Body of pancreas (tissue), 4 donors: ENCODE results near the gene GTF2H2. TPM values are rescaled to one million over a fixed set of nuclear protein-coding genes. Genes with fewer than 3 reads are reported as not detected.
A peak's percentile ranks its signal among the peaks of the same experiment; 100 is the strongest.
"Not testable (repeated sequence)": the region's sequence is repeated elsewhere in the genome, so short reads cannot be mapped to it uniquely, and the experiment has no call there.

Experiments
- ATAC-seq: fragments of 150-250 bp; one replicate; pipeline ENCODE4 v1.9.1; 2016
- DNase-seq, 4 donors: peaks; one replicate each; pipeline ENCODE4 v3.0.0-alpha.2; 2019
- H3K27ac ChIP-seq, 4 donors: fragments of 200-600 bp; sonication (generic); 1 replicate in 3 of 4; 2 replicates in 1 of 4; pipeline versions ENCODE4 v1.5.1 to v1.6.1; 2016 to 2019; ENCODE audit warnings: mild to moderate bottlenecking in 1 of 4, mixed read lengths in 1 of 4, moderate library complexity in 1 of 4
- H3K27me3 ChIP-seq, 2 donors: fragments of 200-600 bp; sonication (generic); one replicate each; pipeline ENCODE4 v1.6.0; 2016; ENCODE audit warnings: mild to moderate bottlenecking in 1 of 2
- H3K36me3 ChIP-seq, 2 donors: fragments of 200-600 bp; sonication (generic); replicated peaks in 1 of 2; 2 replicates each; pipeline ENCODE4 v1.5.1; 2016; ENCODE audit warnings: low read depth in 2 of 2; ENCODE audit not compliant: insufficient read depth in 1 of 2
- H3K4me1 ChIP-seq: fragments of 200-600 bp; sonication (generic); one replicate; pipeline ENCODE4 v1.6.0; 2016
- H3K4me3 ChIP-seq, 2 donors: fragments of 200-600 bp; sonication (generic); 1 replicate in 1 of 2; 2 replicates in 1 of 2; pipeline ENCODE4 v1.5.1; 2016 to 2019
- H3K9me3 ChIP-seq, 3 donors: fragments of 200-600 bp; sonication (generic); 1 replicate in 2 of 3; 2 replicates in 1 of 3; pipeline ENCODE4 v1.5.1; 2016
- WGBS, 2 donors: methylation state at CpG; one replicate each; pipeline ENCODE4 v1.1.5; 2017; 5-methylcytosine and 5-hydroxymethylcytosine counted together
- intact Hi-C: fragments of 100-400 bp; cut with DNase I; formaldehyde crosslinking; loops from one replicate; pipeline ENCODE4 v1.15.1; 2023
- total RNA-seq, 2 donors: library from RNA; depleted of rRNA; stranded (reverse); fragments of >200 nt; gene quantifications; one replicate each; pipeline ENCODE4 v1.1.0, GENCODE V29; 2016

Gene GTF2H2
- 10 to 100 TPM; 17.1 to 21.3 TPM for total RNA-seq

- H3K9me3 ChIP-seq, H3K27me3 ChIP-seq, intact Hi-C loops, DNase-seq, H3K27ac ChIP-seq, H3K36me3 ChIP-seq, H3K4me1 ChIP-seq, H3K4me3 ChIP-seq: not testable (repeated sequence)
- no CpG with 5 or more reads among the region's 46 CpGs for WGBS, 2 donors
- ATAC-seq: peak; percentile 98
Observed at GRCh38 chr5:71067262-71067928, at the start of gene GTF2H2. GTF2H2 (minus strand) TSS chr5:71067676; CDS start chr5:71062763, 4,913 bp downstream.

- H3K4me1 ChIP-seq, DNase-seq, H3K4me3 ChIP-seq, H3K9me3 ChIP-seq, intact Hi-C loops, H3K27ac ChIP-seq, ATAC-seq, H3K27me3 ChIP-seq, H3K36me3 ChIP-seq: not testable (repeated sequence)
- WGBS, 2 donors: no CpG with 5 or more reads among the region's 12 CpGs
Observed at GRCh38 chr5:71109730-71110275, 42.3 kb upstream of the GTF2H2 start.

DNA sequence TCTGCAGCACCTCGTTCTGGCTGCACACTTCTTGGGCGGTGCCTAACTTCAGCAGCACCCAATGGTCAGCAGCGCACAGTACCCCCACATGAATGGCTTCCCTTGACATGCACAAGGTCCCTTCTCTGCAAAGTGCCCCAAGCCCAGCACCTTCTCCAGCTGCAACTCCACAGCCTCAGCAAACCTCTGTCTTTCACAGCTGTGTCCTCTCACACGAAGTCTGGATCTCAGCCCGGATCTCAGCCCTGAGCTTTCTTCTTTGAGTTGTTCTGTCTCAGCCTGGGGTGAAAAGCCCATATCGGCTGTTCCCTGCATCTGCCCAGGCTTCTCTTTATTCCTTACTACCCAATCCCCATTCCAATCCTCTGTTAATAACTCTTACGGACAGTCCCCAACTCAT lies 32.5 kb upstream of the GTF2H2 start:
- H3K27me3 ChIP-seq, DNase-seq, H3K36me3 ChIP-seq, intact Hi-C loops, H3K9me3 ChIP-seq, H3K4me1 ChIP-seq, H3K4me3 ChIP-seq, H3K27ac ChIP-seq: not testable (repeated sequence)
- ATAC-seq: peak; percentile 91
- WGBS, 2 donors: 20% methylated on average over 1 of the region's 7 CpGs; no CpG with 5 or more reads in 1 of the 2 donors

DNA sequence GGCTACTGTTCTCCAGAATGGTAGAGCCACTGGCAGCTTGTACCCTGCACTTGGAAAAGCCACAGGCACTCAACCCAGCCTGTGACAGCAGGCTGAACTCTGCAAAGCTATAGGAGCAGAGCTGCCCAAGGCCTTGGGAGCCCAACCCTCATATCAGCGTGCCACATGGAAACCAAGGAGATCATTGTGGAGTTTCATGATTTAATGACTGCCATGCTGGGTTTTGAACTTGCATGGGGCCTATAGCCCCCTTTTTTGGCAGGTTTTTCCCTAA lies 30.4 kb upstream of the GTF2H2 start:
- H3K4me1 ChIP-seq, DNase-seq, H3K27ac ChIP-seq, intact Hi-C loops, ATAC-seq, H3K27me3 ChIP-seq, H3K36me3 ChIP-seq, H3K9me3 ChIP-seq, H3K4me3 ChIP-seq: not testable (repeated sequence)
- 20% methylated on average over 1 of the region's 1 CpG; no CpG with 5 or more reads in 1 of the 2 donors for WGBS, 2 donors

GRCh38 chr5:71097173-71097929 lies 29.9 kb upstream of the GTF2H2 start:
- intact Hi-C loops, H3K4me3 ChIP-seq, H3K27ac ChIP-seq, ATAC-seq, H3K36me3 ChIP-seq, H3K27me3 ChIP-seq, H3K9me3 ChIP-seq, H3K4me1 ChIP-seq: not testable (repeated sequence)
- DNase-seq: peak in 1 of 4 donors; percentile 8
- 83 to 100% methylated on average over 1 to 2 of the region's 3 CpGs for whole genome bisulfite sequencing, 2 donors

DNA sequence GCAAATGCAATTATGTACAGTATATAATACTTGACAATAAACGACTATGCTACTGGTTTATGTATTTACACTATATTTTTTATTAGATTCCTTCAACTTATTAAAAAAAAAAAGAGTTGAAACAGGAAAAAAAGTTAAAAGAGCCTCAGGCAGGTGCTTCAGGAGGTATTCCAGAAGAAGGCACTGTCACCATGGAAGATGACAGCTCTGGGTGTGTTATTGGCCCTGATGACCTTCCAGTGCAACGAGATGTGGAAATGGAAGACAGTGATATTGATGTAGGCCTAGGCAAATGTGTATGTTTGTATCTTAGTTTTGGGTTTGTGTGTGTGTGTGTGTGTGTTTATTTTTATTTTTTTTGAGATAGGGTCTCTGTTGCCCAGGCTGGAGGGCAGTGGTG lies 22.3 kb upstream of the GTF2H2 start:
- H3K4me3 ChIP-seq, intact Hi-C loops, DNase-seq, H3K27me3 ChIP-seq, H3K4me1 ChIP-seq, H3K27ac ChIP-seq, H3K9me3 ChIP-seq, ATAC-seq, H3K36me3 ChIP-seq: not testable (repeated sequence)
- WGBS, 2 donors: 61% methylated on average over 2 of the region's 2 CpGs; no CpG with 5 or more reads in 1 of the 2 donors

DNA sequence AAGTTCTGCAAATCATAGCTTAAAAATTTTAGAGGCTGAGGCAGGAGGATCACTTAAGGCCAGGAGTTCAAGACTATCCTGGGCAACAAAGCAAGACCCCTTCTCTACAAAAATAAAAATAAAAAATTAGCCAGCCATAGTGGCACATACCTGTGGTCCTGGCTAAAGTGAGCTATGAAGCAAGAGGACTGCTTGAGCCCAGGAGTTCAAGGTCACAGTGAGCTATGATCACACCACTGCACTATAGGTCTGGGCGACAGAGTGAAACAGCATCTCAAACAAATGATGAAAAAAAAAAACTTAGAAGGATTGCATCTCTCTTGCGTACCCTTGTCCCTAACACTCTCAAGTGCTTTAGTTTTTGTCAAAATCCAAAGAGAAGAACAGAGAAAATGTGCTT lies 21.3 kb upstream of the GTF2H2 start:
- DNase-seq, ATAC-seq, H3K27me3 ChIP-seq, H3K36me3 ChIP-seq, H3K9me3 ChIP-seq, intact Hi-C loops, H3K27ac ChIP-seq, H3K4me1 ChIP-seq, H3K4me3 ChIP-seq: not testable (repeated sequence)
- WGBS, 2 donors: 83% methylated on average over 1 of the region's 2 CpGs; no CpG with 5 or more reads in 1 of the 2 donors

- WGBS, 2 donors: no CpG with 5 or more reads among the region's 1 CpG
Observed at GRCh38 chr5:71086145-71086544, 18.7 kb upstream of the GTF2H2 start.

GRCh38 chr5:71084280-71085063 lies 17.0 kb upstream of the GTF2H2 start:
- H3K4me3 ChIP-seq, H3K4me1 ChIP-seq, DNase-seq, intact Hi-C loops, H3K36me3 ChIP-seq, H3K9me3 ChIP-seq, H3K27ac ChIP-seq, H3K27me3 ChIP-seq: not testable (repeated sequence)
- no CpG with 5 or more reads among the region's 3 CpGs for WGBS, 2 donors
- ATAC-seq: peak; percentile 84

More at GRCh38 chr5:71086145-71086544, 18.7 kb upstream of the GTF2H2 start:
- DNase-seq, H3K9me3 ChIP-seq, H3K4me1 ChIP-seq, H3K27ac ChIP-seq, intact Hi-C loops, H3K36me3 ChIP-seq, ATAC-seq, H3K4me3 ChIP-seq, H3K27me3 ChIP-seq: not testable (repeated sequence)

- no CpG with 5 or more reads among the region's 7 CpGs for WGBS, 2 donors
- H3K27me3 ChIP-seq, H3K27ac ChIP-seq, ATAC-seq, intact Hi-C loops, H3K4me1 ChIP-seq, DNase-seq, H3K9me3 ChIP-seq, H3K36me3 ChIP-seq, H3K4me3 ChIP-seq: not testable (repeated sequence)
Observed at GRCh38 chr5:71082898-71083297, 15.4 kb upstream of the GTF2H2 start.

DNA sequence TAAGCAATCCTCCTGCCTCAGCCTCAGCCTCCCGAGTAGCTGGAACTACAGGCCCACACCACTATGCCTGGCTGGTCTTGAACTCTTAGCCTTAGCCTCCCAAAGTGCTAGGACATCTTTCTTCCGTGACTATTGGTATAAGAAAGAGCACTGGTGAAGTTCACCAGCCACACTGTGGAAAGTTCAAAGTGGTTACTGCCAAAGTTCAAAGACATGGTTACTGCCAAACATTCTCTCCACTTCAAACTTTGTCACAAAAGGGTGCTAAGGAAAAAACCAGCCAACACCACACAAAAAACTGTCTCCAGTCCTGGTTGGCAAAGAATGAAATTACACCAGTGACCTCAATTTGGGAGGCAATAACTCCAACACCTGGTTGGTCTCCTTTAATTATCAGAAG lies 14.9 kb upstream of the GTF2H2 start:
- H3K9me3 ChIP-seq, H3K36me3 ChIP-seq, ATAC-seq, H3K27ac ChIP-seq, H3K4me1 ChIP-seq, DNase-seq, H3K27me3 ChIP-seq, intact Hi-C loops, H3K4me3 ChIP-seq: not testable (repeated sequence)
- WGBS, 2 donors: no CpG with 5 or more reads among the region's 2 CpGs
